GM18517 (cell line): ENCODE measurements around the gene GTF3A.

Source experiments
- ATAC-seq: cut with Tn5 transposase; IDR thresholded peaks from one replicate; pipeline ENCODE4 v1.9.1; 2021; ENCODE audit warnings: mild to moderate bottlenecking, moderate library complexity; ENCODE audit not compliant: unreplicated experiment

The GTF3A gene

DNA sequence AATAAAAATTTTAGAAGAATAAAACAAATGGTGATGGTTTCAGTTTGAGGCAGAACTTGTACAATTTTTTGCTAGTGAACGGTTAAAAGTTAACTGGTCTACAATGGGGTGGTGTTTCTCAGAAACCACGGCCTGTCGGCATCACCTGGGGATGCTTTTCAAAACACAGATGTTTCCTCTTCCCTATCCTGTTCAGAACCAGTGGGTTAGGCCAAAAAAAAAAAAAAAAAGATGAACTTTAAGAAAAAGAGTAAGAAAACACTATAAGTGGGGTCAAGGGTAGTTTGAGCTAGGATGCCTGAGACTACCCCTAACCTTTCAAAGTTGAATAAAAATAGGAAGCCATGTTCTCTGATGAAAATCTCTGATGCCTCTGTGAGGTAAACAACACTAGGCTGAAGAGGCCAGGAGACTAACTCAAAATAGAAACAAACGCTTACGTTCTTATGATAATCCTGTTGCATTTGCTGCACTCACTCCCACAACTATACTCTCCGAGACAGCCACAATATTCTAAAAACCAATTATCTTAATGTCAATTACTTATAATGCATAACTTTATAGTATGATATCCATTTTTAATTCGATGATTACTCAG is 22.7 kb downstream of the GTF3A start:
- ATAC-seq = no peak

DNA sequence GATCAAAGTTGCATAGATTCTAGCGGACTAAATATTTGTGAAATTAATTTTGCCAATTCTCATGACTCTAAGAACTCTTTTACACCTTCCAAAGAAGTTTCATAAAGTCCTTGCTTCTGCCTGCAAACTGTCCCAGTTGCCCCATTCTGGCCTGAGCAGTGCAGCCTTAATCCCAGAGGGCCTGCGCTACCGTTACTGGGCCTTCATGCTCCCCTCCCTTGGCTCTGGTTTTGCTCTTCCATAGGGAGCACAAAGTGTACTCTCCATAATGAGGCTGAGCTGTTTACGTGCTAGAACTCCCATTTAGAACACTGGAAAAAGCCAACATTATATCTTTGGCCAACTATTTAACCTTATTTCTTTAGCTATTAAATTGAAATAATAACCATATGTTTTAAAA is 23.9 kb downstream of the GTF3A start:
- ATAC-seq = no peak

DNA sequence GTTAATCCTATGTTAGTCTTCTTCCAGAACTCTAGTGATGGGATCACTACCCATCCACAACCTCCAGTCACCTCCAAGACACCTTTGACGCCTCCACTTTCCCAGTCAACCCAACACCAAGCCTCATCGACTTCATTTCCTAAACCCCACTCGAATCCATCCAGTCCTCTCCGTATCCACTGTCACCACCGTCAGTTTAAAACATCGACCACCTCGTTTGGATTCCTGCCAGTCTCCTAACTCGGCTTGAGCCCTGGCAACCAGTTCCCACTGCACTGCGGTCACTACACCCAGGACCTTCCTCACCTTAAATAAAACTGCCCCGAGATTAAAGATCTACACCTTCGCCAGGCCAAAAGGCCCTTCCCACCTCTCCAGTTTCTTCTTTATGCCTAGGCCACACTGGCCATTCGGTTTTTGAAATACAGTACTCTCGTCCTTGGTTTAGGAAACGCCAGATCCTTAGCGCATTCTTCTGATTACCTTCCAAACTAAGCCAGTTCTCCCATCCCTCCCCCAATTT is 24.7 kb downstream of the GTF3A start:
- ATAC-seq = no peak

DNA sequence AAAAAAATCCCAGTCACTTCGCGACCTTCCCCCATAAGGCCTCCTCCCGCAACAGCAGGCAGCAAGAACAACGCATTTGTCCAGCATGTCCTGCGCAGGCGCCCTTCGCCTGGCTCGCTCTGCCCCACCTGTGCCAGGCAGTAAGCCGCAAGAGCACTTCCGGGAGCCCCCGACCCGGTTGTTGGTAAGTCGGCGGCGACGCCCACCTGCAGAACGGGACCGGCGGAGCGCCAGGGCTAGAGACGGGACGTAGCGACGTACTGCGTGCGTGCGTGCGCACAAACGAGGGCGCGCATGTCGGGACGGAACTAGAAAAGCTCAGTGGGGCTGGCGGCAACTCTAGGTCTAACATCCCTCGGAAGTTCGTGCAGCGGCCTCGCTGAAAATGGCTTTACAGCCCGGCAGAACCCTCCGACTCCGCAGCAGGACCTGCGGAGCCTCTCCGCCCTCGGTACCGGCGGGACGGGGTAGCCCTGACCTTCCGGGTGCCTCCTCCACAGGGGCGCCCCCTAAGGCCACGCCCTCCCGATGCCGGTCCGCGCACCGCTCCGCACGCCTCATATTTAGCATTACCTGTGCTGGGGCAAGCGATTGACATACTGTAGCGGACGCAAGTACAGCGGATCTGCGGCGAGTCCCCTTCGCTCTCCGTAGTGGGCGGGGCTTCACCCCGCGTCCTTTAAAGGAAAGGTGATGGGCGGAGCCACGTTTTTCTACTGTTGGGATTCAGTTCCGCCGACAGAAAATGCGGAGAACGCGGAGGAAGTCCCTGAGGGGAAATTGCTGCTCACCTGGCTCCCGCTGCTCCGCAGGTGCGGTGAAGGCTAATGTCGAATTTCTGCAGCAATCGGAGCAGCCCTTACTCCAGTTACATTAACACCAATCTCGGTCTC is 25.8 kb downstream of the GTF3A start, which contains the start of gene MTIF3:
Gene MTIF3 (minus strand): TSS at position 629 of the 893 bp plus-strand sequence. CDS start 10,116 bp downstream, outside the sequence.
- ATAC-seq = peak; percentile 84

DNA sequence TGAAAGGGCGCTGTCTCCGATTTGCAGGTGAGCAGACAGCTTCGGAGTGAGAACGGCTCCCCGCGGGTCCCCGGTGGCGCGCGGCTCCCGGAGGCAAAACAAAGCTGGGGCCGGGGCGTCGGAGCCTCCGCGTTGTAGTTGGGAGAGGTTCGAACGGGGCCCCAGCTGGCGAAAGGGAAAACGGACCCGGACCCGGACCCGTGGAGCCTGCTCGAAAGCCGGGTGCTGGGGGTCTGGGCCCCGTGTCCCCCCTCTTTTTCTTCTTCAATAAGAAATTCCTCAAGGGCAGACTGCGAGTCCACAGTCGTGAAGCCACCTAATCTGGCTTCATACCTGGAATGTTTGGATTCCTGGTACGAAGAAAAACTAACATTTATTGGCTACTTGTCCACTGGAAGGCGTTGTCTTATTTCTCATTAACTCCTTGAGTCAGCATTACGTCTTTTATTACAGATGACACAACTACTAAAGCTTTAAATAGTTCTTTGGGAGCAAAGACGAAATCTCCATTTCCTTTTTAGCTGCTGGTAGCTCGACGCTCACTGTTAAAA is 26.6 kb downstream of the GTF3A start:
- no peak for ATAC-seq

DNA sequence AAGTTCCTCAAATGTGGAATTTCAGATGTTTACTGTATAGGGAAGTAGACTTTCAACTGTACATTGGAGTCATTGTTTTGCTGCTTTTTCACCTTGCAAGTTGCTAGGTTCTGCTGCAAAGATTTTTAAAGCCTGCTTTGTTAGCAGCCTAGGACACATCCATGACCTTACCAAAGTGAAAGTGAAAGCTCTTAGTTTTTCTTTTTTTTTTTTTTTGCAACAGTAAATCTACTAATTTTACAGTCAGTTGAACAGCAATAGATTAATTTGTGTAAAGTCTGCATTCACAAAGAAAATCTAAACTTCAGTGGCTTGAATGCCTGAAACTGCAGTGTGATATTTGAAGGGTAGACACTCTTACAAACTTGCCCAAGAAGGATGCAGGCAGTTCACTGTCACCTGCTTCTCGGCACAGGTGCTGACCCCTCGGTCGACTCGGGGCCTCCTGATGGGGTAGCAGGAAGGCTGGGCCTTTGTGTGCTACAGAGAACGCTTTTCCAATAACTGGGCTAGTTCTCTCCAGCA is 31.0 kb downstream of the GTF3A start:
- ATAC-seq = no peak

DNA sequence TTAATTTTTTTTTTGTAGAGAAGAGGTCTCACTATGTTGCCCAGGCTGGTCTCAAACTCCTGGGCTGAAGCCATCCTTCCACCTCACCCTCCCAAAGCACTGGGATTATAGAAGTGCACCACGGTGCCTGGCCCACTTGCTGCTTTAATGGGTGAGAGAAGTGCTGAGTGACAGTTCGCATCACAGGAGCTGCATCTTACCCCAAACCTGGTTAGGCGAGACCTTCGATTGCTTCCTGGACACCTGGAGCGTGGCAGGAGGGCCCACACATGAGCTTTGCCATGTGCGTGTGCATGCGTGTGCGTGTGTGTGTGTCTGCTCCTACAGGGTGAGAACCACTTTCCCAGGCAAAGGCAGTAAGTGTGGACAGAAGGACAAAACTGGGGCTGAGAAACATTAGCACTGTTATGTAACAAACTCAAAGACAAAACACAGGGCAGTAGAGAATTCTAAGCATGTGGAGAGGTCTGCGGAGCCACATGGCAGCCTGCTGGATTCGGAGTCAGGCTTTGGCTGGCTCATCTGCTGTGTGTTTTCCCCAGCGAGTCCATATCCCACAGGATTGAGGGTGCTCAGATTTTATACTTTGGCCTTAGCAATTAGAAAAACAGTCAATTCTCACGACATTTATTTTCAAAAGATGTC is 37.6 kb downstream of the GTF3A start:
- no peak for ATAC-seq

DNA sequence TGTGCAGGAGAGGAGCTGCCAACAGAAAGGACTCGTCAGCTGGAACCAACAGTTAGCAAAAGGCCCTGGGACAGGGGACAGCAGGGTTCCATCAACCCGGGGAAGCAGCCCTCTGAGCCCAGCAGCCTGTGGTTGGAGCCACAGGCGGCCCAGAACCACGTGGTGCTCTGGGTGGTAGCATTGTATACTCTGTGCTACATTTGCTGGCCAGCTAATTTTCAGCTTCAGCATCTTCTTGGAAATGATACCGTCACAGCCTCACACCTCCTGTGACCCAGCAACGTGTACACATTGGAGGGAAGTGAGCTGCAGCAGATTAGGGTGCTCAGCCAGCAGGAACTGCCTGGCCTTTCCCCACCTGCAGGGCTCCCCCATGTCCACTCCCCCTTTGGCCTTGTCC is 39.1 kb downstream of the GTF3A start:
- ATAC-seq = no peak

DNA sequence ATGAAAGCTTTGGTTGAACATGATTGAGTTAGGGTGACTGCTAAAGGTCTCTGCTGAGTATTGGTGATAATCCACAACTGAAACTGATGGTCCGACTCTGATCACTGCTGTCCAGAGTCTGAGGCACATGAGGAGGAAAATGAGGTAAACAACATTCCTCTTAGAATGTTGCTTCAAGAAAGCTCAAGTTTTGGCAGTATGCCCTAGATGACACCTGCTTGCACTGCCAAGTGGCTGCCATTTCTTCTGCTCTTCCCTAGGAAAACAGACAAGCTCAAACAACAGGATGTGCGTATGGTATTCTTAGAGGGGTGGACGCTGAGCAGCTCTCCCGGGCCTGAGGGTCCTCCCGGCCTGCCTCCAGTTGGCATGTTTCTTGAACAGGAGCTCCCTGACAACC is 41.2 kb downstream of the GTF3A start:
- ATAC-seq = no peak

DNA sequence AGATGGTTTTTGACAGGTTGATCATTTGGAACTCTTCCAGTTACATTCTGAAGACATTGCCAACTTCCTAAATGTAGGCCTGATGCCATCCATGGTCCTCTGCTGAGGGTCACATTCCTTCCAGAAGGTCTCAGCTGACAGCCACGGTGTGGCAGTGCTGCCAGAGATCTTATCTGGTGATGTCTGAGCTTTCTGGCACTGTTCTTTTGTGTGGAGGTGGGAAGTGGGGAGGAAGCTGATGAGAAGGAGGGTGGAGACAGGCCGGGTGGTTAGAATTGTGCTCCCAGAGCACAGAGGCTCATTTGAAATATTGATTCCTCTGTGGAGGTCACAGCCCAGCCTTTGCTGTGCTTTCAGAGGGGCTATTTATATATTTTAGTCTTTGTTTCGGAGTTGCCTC is 42.1 kb downstream of the GTF3A start:
- no peak for ATAC-seq

DNA sequence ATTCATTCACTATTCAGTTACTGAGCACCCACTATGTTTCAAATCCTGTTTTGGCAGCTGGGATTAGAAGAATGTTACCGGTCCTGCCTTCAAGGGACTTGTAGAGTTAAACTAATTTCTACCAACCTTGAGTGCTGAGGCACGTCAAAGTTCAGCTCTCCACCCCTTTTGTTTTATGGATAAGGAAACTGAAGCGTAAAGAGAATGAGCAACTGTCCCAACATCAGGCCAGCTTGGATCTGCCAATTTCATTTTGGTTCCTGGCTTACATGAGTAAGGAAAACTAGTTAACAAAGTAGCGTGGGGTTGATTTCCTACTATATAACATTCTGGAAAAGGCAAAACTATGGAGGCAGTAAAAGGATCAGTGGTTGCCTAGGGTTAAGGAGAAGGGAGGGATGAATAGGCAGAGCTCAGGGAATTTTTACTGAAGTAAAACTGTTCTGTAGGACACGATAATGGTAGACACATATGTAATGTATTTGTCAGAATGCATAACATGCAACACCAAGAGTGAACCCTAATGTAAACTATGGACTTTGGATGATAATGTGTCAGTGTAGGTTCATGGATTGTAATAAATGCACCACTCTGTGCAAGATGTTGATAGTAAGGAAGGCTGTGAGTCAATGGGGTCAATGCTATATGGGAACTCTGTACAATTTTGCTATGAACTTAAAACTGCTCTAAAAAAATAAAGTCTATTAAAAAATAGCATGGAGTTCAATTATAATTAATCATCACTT is 45.8 kb downstream of the GTF3A start:
- ATAC-seq = no peak

DNA sequence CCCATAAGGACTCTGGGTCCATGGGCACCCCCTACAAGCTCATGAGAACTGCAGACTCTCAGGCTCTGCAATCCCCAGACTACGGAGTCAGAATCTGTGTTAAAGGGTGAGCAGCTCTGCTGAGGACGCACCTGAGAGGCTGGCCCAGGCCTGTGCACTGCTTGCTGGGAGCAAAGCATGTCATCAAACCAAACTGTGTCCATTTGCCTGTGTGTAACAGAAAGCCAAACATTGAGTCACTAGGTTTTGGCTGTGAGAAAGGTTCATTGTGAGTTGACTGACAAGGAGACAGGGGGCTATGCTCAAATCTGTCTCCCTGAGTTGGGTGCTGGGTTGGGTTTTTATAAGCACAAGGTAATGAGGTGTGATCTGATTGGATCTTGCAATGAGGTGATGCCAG is 48.0 kb downstream of the GTF3A start:
- no peak for ATAC-seq

DNA sequence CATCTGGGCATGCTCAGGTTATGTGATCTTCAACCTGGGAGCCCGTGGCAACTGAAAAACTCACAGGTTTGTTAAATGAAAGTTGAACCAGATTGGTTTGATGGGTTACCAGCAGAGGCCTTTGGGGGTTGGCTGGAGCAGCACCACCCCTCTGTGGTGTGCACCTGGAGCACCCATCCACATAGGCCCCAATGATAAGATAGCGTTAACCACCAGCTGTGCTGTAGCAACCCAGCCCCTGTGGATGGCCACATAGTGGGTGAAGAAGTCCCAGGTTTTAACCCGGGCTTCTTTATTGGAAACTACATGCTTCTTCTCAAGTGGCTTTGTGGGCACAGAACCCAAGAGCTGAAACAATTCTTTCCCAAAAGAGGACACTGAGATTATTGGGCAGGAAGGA is 48.5 kb downstream of the GTF3A start:
- ATAC-seq = no peak

DNA sequence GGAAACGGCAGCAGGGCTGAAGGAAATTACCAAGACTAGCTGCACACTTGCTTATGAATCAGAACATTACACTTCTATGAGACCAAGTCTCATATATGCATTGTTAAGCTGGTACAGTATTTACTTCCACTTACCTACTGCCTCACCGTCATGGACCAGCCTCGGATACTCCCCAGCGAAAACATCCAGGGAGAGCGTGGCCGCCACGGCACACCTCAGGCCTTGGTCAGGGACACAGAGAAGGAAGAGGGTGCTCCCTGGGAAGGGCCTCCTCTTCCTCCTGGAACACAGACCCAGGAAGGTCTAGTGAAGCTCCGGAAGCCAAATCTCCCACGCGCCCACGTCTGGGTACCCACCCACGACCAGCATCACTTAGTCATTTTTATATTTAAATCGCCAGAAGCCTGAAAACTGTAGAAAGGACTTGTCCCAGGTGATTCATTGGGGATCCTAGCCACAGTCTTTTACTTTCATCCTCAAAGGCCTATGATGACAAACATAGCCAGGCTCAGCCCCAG is 50.4 kb downstream of the GTF3A start:
- ATAC-seq = no peak

DNA sequence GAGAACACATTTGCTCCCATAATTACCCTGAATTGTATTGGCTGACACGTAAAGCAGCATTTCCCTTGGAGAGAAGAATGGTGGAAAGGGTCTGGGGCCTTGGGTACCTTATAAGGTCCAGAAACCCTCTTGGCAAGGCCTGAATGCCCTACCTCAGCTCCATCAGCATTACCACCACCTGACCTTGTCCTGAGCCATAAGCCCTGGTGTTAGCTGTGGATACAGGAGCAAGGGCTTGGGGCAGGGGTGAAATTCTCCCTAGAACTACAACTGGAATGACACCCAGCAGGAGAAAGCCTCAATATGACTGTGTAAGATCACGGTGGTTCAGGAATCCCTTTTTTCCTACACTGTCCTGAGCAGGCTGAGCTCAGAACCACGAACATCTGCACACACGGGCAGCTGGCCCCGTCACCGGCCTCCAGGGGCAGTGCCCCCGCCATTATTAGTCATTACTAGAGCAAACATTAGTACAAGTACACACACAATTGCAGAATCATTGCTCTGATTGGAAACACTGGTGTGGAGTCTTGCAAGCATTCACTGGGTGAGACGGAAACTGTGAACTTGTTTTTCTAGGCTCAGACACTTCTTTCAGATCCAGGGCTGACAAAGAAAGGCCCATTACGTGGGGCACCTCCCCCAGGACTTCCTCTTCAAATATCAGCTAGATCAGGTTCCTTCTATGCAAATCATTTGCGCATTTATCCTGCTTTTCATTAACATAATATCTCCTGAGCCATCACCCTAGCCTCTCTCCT is 52.7 kb downstream of the GTF3A start:
- ATAC-seq = peak; percentile 72

DNA sequence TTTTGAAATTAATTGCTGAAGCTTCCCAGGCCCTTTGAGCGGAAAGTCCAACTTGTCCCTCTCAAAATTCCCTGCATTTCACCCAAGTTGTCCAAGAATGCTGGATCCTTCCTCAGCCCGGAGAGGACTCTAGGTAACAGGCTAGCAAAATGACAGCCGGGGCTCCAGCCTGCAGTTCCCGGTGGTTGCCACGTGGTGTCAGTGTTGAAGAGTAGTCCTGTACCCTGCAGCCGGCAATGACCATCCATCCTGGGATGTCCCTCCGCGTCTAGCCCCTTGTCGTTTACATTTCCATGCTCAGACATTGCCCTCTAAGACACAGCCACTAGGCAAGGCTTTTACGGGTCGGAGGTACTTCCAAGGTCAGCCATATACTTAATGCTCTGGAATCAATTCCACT is 57.3 kb downstream of the GTF3A start:
- ATAC-seq = no peak

DNA sequence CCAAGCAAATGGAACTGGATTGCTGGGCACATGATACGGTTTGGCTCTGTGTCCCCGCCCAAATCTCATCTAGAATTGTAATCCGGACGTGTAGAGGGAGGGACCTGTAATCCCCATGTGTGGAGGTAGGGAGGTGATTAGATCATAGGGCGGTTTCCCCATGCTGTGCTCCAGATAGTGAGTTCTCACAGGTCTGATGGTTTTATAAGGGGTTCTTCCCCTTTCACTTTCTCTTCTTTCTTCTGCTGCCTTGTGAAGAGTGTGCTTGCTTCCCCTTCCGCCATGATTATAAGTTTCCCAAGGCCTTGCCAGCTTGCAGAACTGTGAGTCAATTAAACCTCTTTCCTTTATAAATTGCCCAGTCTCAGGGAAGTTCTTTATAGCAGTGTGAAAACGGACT is 58.6 kb downstream of the GTF3A start:
- peak; percentile 93 for ATAC-seq

DNA sequence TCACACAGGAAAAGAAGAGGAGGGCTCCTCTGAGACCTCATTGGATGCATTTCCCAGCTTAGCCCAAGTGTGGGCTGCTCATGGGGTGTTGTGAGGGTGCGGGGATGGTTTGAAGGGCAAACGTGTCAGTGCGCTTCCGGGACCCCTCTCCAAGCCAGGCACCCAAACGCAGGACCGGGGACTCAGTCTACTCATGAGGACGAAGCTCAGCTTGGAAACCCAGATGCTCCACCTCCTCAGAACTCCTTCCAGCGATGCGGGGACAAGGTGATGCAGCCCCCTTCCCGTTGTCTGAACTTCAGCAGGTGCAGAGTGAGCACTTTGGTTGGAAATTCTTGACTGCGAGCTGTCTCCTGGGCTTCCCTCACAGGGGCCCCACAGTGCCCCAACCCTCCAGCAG is 59.0 kb downstream of the GTF3A start:
- no peak for ATAC-seq
